MM.1S (cell line): ENCODE results near the gene PACC1.

Source experiments
- DNase-seq: peaks from one replicate; pipeline ENCODE4 v3.0.0-alpha.2; 2015
- H2AFZ ChIP-seq: fragments of 300-600 bp; sonication (generic); 2 replicates; pipeline ENCODE4 v1.6.0; 2016; ENCODE audit warnings: antibody characterized with exemption, low read length
- H3F3A ChIP-seq: fragments of 300-600 bp; sonication (generic); 2 replicates; pipeline ENCODE4 v1.6.1; 2016; ENCODE audit warnings: mild to moderate bottlenecking, antibody characterized with exemption, low read length, moderate library complexity, mixed read lengths; ENCODE audit not compliant: insufficient read depth
- H3K27ac ChIP-seq: fragments of 300-600 bp; sonication (generic); 2 replicates; pipeline ENCODE4 v1.5.1; 2016; ENCODE audit warnings: mild to moderate bottlenecking, low read length
- H3K27me3 ChIP-seq: fragments of 300-600 bp; sonication (generic); replicated peaks from 2 replicates; pipeline ENCODE4 v1.6.0; 2016; ENCODE audit warnings: low read length; ENCODE audit not compliant: insufficient read depth
- H3K36me3 ChIP-seq: fragments of 300-600 bp; sonication (generic); replicated peaks from 2 replicates; pipeline ENCODE4 v1.6.1; 2016; ENCODE audit warnings: mild to moderate bottlenecking, low read length, mixed read lengths; ENCODE audit not compliant: insufficient read depth
- H3K4me1 ChIP-seq: fragments of 300-600 bp; sonication (generic); 2 replicates; pipeline ENCODE4 v1.6.1; 2016; ENCODE audit warnings: low read length, mixed read lengths
- H3K4me2 ChIP-seq: fragments of 300-600 bp; sonication (generic); 2 replicates; pipeline ENCODE4 v1.6.0; 2016; ENCODE audit warnings: low read depth, low read length
- H3K4me3 ChIP-seq: fragments of 300-600 bp; sonication (generic); 2 replicates; pipeline ENCODE4 v1.5.1; 2016; ENCODE audit warnings: low read length, mixed read lengths
- H3K79me2 ChIP-seq: fragments of 300-600 bp; sonication (generic); 2 replicates; pipeline ENCODE4 v1.6.1; 2016; ENCODE audit warnings: mixed run types, low read length, mixed read lengths
- H3K9ac ChIP-seq: fragments of 300-600 bp; sonication (generic); 2 replicates; pipeline ENCODE4 v1.6.1; 2016; ENCODE audit warnings: low read length, mixed read lengths
- H3K9me2 ChIP-seq: fragments of 300-600 bp; sonication (generic); replicated peaks from 2 replicates; pipeline ENCODE4 v1.6.1; 2016; ENCODE audit warnings: mild to moderate bottlenecking, low read length, mixed read lengths; ENCODE audit not compliant: insufficient read depth
- H3K9me3 ChIP-seq: fragments of 300-600 bp; sonication (generic); replicated peaks from 2 replicates; pipeline ENCODE4 v1.6.1; 2016; ENCODE audit warnings: mild to moderate bottlenecking, low read length, mixed read lengths; ENCODE audit not compliant: insufficient read depth
- H4K20me1 ChIP-seq: fragments of 300-600 bp; sonication (generic); 2 replicates; pipeline ENCODE4 v1.6.1; 2016; ENCODE audit warnings: mild to moderate bottlenecking, low read length, moderate library complexity, mixed read lengths; ENCODE audit not compliant: insufficient read depth
- EZH2 ChIP-seq: fragments of 300-600 bp; sonication (generic); optimal IDR thresholded peaks from 2 replicates; pipeline ENCODE3; 2017; ENCODE audit warnings: low read depth, mild to moderate bottlenecking, antibody characterized with exemption, low read length, mixed read lengths
- EZH2phosphoT487 ChIP-seq: fragments of 300-600 bp; sonication (generic); IDR thresholded peaks from 2 replicates; pipeline ENCODE4 v1.6.1; 2018; ENCODE audit warnings: antibody characterized with exemption, low read length
- TF ChIP-seq, protein P1 (sequence below): fragments of 300-600 bp; sonication (generic); IDR thresholded peaks from 2 replicates; pipeline ENCODE4 v1.5.1; 2016; ENCODE audit warnings: antibody characterized with exemption, low read length, mixed read lengths

The PACC1 gene

DNA sequence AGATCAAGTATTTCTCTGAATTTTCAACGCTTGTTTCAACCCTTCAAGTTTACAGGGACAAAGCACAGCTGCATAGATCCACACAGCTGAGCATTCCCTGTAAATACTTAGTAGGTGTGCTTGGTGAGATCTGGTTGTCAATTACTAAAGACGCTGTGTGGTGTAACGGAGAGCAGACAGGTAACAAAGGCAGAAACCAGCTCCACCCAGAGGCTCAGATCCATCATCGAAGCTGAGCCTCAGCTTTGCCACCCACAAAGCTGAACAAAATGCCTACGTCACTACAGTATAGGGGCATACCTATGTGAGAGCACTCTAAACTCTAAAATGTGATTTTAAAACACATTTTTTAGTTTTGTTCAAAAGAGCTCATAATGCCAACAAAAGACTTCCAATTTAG lies 38.7 kb downstream of the PACC1 start:
- Histone ChIP-seq H4K20me1 (no peaks in the 10 kb centered on the region), H3K36me3 (no peaks in the 10 kb centered on the region), H3K4me2 (no peak overlapping the region), H3K9me3 (no peaks in the 10 kb centered on the region), H3K27me3 (no peaks in the 10 kb centered on the region), H3F3A (no peaks in the 10 kb centered on the region), H3K27ac (no peak overlapping the region), H3K9me2 (no peaks in the 10 kb centered on the region), H3K4me1 (no peaks in the 10 kb centered on the region), H3K4me3 (no peak overlapping the region), H3K79me2 (no peaks in the 10 kb centered on the region), H3K9ac (no peak overlapping the region), H2AFZ (no peak overlapping the region)
- no peak for DNase-seq
- no peak for TF ChIP-seq EZH2phosphoT487
- TF ChIP-seq EZH2: no peak
- TF ChIP-seq, protein P1, sequence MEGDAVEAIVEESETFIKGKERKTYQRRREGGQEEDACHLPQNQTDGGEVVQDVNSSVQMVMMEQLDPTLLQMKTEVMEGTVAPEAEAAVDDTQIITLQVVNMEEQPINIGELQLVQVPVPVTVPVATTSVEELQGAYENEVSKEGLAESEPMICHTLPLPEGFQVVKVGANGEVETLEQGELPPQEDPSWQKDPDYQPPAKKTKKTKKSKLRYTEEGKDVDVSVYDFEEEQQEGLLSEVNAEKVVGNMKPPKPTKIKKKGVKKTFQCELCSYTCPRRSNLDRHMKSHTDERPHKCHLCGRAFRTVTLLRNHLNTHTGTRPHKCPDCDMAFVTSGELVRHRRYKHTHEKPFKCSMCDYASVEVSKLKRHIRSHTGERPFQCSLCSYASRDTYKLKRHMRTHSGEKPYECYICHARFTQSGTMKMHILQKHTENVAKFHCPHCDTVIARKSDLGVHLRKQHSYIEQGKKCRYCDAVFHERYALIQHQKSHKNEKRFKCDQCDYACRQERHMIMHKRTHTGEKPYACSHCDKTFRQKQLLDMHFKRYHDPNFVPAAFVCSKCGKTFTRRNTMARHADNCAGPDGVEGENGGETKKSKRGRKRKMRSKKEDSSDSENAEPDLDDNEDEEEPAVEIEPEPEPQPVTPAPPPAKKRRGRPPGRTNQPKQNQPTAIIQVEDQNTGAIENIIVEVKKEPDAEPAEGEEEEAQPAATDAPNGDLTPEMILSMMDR: no peak

DNA sequence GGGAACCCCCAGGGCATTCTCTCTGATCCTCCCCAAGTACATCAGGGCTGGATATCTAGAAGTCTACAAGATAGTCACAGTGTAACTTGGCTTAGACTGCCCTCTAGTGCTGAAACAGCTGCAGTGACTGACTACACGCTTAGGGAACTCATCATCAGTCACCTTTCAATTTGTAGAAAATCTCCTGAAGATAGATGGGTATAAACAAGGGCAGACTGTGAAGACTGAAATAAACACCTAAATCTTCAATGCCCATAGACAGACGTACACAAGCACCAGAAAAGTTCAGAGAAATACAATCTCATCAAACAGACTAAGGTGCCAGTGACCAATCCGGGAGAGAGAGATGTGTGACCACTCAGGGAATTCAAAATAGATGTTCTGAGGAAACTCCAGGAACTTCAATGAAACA lies 46.6 kb downstream of the PACC1 start:
- H3K27ac ChIP-seq: no peak overlapping the region
- no peaks in the 10 kb centered on the region for H4K20me1 ChIP-seq
- H3F3A ChIP-seq: no peaks in the 10 kb centered on the region
- H3K4me2 ChIP-seq: no peak overlapping the region
- H3K79me2 ChIP-seq: no peaks in the 10 kb centered on the region
- peak; percentile 80 for DNase-seq
- H3K4me1 ChIP-seq: no peaks in the 10 kb centered on the region
- no peak overlapping the region for H3K4me3 ChIP-seq
- H3K9me3 ChIP-seq: no peaks in the 10 kb centered on the region
- H3K36me3 ChIP-seq: no peaks in the 10 kb centered on the region
- no peak overlapping the region for H3K9ac ChIP-seq
- no peaks in the 10 kb centered on the region for H3K9me2 ChIP-seq
- no peak for TF ChIP-seq EZH2
- TF ChIP-seq, protein P1: peak; percentile 97
- no peak for TF ChIP-seq EZH2phosphoT487
- H2AFZ ChIP-seq: no peak overlapping the region
- H3K27me3 ChIP-seq: no peaks in the 10 kb centered on the region

DNA sequence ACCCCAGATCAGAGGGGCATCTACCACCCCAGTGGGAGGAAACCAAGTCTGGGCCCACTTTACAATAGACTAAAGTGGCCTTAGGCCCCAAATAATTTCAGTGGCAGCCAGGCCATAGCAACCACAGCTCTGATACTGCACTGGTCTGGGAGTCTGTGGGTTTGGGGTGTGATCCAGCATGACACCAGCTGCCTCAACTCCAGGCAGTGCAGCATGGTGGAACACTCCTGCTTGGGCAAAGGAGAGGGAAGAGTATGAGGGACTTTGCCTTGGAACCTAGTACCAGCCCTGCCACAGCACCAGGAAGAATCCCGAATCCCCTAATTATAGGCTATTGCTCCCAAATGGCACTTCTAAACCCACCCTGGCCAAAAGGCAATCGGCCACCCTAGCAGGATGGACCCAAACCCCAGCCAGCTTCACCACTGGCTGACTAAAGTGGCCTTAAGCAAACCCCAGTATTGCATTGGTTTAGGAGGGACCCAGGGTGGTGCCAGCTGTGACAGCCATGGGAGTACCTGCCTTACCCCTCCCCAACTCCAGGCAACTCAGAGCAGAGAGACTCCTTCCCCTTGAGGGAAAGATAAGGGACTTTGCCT lies 47.1 kb downstream of the PACC1 start:
- Histone ChIP-seq H2AFZ (no peak overlapping the region), H3K9me3 (no peaks in the 10 kb centered on the region), H4K20me1 (no peaks in the 10 kb centered on the region), H3K9me2 (no peaks in the 10 kb centered on the region), H3F3A (no peaks in the 10 kb centered on the region), H3K4me2 (no peak overlapping the region), H3K9ac (no peak overlapping the region), H3K4me3 (no peak overlapping the region), H3K27me3 (no peaks in the 10 kb centered on the region), H3K79me2 (no peaks in the 10 kb centered on the region), H3K4me1 (no peaks in the 10 kb centered on the region), H3K36me3 (no peaks in the 10 kb centered on the region), H3K27ac (no peak overlapping the region)
- no peak for DNase-seq
- TF ChIP-seq EZH2phosphoT487: no peak
- TF ChIP-seq, protein P1: no peak
- no peak for TF ChIP-seq EZH2
